Uterus (tissue), 2 donors: ENCODE results near the gene EXTL1.

ENCODE experiments used
- POLR2A ChIP-seq, 2 donors: fragments of 450-650 bp; IDR thresholded peaks; one replicate each; pipeline ENCODE4 v1.6.1; 2016; ENCODE audit warnings: antibody characterized with exemption in 2 of 2, mild to moderate bottlenecking in 1 of 2, moderate library complexity in 1 of 2
- TF ChIP-seq, protein P1 (sequence below), 4 experiments: fragments of 200-600 bp in 2 of 4; fragments of 450-650 bp in 2 of 4; sonication (generic) in 2 of 4; IDR thresholded peaks; one replicate each; pipeline ENCODE4 v1.5.1; 2016 to 2019; ENCODE audit warnings: antibody characterized with exemption in 4 of 4, mild to moderate bottlenecking in 2 of 4, moderate library complexity in 1 of 4

DNA sequence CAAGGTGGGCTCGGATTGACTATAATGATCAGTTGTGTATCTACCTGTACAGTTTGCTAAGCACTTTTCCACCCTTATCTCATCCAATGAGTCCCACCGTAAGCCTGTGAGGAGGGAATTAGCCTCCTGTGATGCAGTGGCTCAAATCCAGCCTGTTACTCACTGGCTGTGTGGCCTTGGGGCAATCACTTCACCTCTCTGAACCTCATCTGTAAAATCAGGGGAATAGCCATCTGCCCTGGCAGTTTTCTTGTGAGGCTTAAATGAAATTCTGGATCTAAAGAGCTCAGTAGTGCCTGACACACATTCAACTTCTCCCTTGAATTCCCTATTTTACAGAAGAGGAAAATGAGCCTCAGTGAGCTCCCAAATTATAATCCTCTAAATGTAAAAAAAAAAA, 7.4 kb upstream of the EXTL1 start:
- TF ChIP-seq, protein P1, sequence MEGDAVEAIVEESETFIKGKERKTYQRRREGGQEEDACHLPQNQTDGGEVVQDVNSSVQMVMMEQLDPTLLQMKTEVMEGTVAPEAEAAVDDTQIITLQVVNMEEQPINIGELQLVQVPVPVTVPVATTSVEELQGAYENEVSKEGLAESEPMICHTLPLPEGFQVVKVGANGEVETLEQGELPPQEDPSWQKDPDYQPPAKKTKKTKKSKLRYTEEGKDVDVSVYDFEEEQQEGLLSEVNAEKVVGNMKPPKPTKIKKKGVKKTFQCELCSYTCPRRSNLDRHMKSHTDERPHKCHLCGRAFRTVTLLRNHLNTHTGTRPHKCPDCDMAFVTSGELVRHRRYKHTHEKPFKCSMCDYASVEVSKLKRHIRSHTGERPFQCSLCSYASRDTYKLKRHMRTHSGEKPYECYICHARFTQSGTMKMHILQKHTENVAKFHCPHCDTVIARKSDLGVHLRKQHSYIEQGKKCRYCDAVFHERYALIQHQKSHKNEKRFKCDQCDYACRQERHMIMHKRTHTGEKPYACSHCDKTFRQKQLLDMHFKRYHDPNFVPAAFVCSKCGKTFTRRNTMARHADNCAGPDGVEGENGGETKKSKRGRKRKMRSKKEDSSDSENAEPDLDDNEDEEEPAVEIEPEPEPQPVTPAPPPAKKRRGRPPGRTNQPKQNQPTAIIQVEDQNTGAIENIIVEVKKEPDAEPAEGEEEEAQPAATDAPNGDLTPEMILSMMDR (IDR thresholded peaks at IDR 0.05) = no peak
- TF ChIP-seq POLR2A (IDR thresholded peaks at IDR 0.05) = no peak
